T-helper 2 cell treated with Interferon-gamma antibody and Interleukin-4, amounts not matched to agents 100 ng/mL and 5 ng/mL, for 36 hours (primary cell): ENCODE results near the gene LSR. TPM values are rescaled to one million over a fixed set of nuclear protein-coding genes. Genes with fewer than 3 reads are reported as not detected.

Source experiments
- total RNA-seq: library from RNA; stranded (reverse); gene quantifications from 2 replicates; pipeline ENCODE4 v1.2.3, GENCODE V29; 2022

LSR gene
- total RNA-seq, 1 donor from 2014 or later = 0.70 TPM

Other genes with a start within 250 kb of the LSR start
- 67.3 TPM in 2 replicates for gene GRAMD1A, start 248.7 kb upstream of the LSR start, total RNA-seq
- gene SCN1B, start 218.5 kb upstream of the LSR start, total RNA-seq = 0.50 and 0.52 TPM in 2 replicates
- gene HPN, start 207.3 kb upstream of the LSR start, total RNA-seq = not detected in 2 replicates
- not detected in 2 replicates for gene FXYD3, start 133.2 kb upstream of the LSR start, total RNA-seq
- gene LGI4, start 113.9 kb upstream of the LSR start, total RNA-seq = 0.27 TPM in 2 replicates
- gene FXYD1, start 110.2 kb upstream of the LSR start, total RNA-seq = 0.23 and 0.70 TPM in 2 replicates
- gene FXYD7, start 105.7 kb upstream of the LSR start, total RNA-seq = 0.70 and 1.9 TPM in 2 replicates
- gene FXYD5, start 94.3 kb upstream of the LSR start, total RNA-seq = 354 and 374 TPM in 2 replicates
- gene FAM187B, start 20.3 kb upstream of the LSR start, total RNA-seq = not detected in 2 replicates
- gene USF2, start 20.0 kb downstream of the LSR start, total RNA-seq = 132 and 139 TPM in 2 replicates
- gene HAMP, start 33.5 kb downstream of the LSR start, total RNA-seq = 0.36 and 0.39 TPM in 2 replicates
- 0.09 and 0.36 TPM in 2 replicates for gene MAG, start 43.2 kb downstream of the LSR start, total RNA-seq
- 0.20 and 0.70 TPM in 2 replicates for gene CD22, start 80.2 kb downstream of the LSR start, total RNA-seq
- not detected in 2 replicates for gene FFAR1, start 98.9 kb downstream of the LSR start, total RNA-seq
- gene FFAR3, start 109.5 kb downstream of the LSR start, total RNA-seq = 0.16 TPM in 1 of 2 replicates, not detected in the other
- gene GPR42, start 122.1 kb downstream of the LSR start, total RNA-seq = not detected in 2 replicates
- gene FFAR2, start 199.3 kb downstream of the LSR start, total RNA-seq = not detected in 2 replicates
- not detected in 2 replicates for gene KRTDAP, start 241.5 kb downstream of the LSR start, total RNA-seq